HepG2 (cell line): Measurements from ENCODE around the gene PJA2. TPM values are rescaled to one million over a fixed set of nuclear protein-coding genes. Genes with fewer than 3 reads are reported as not detected.

Experiments used
- AGO2 ChIP-seq: fragments of 200-400 bp; formaldehyde crosslinking; optimal IDR thresholded peaks from 2 replicates; pipeline ENCODE3; 2017; ENCODE audit warnings: mild to moderate bottlenecking, low read depth, low read length, moderate library complexity
- DPF2 ChIP-seq: sonication (generic); formaldehyde crosslinking; IDR thresholded peaks from 2 replicates; pipeline ENCODE4 v1.4.0; 2020; ENCODE audit warnings: mild to moderate bottlenecking, low read depth, missing genetic modification reagents, borderline replicate concordance
- EEA1 ChIP-seq: sonication (generic); formaldehyde crosslinking; IDR thresholded peaks from 2 replicates; pipeline ENCODE4 v1.5.1; 2020; ENCODE audit warnings: mild to moderate bottlenecking, missing genetic modification reagents, borderline replicate concordance
- HBP1 ChIP-seq: IDR thresholded peaks from 2 replicates; pipeline ENCODE4 v1.6.1; 2016; ENCODE audit warnings: low read depth, control low read depth
- HMG20B ChIP-seq: conservative IDR thresholded peaks from 2 replicates; pipeline ENCODE4 v1.6.1; 2016; ENCODE audit warnings: missing genetic modification reagents, missing compliant biosample characterization
- HOXA9 ChIP-seq: sonication (generic); formaldehyde crosslinking; IDR thresholded peaks from 2 replicates; pipeline ENCODE4 v1.8.1; 2022; ENCODE audit warnings: missing genetic modification reagents, mild to moderate bottlenecking, moderate library complexity, borderline replicate concordance
- MAZ ChIP-seq, 2 experiments: sonication (generic) in 1 of 2; formaldehyde crosslinking in 1 of 2; IDR thresholded peaks; 2 replicates each; pipeline versions ENCODE4 v1.5.0 to v1.6.1; 2012 to 2020; ENCODE audit warnings: low read depth in 2 of 2, mild to moderate bottlenecking in 2 of 2, borderline replicate concordance in 1 of 2, improper control_type of control experiment in 1 of 2, low read length in 1 of 2, missing genetic modification reagents in 1 of 2, moderate library complexity in 1 of 2
- MEIS2 ChIP-seq: sonication (generic); formaldehyde crosslinking; IDR thresholded peaks from 2 replicates; pipeline ENCODE4 v1.9.0; 2021; ENCODE audit warnings: mild to moderate bottlenecking, missing genetic modification reagents
- MIER2 ChIP-seq: IDR thresholded peaks from 2 replicates; pipeline ENCODE4 v1.6.1; 2016; ENCODE audit warnings: missing biosample characterization, missing genetic modification reagents
- NFE2L1 ChIP-seq: sonication (generic); formaldehyde crosslinking; IDR thresholded peaks from 2 replicates; pipeline ENCODE4 v1.4.0; 2020; ENCODE audit warnings: missing genetic modification reagents, mild to moderate bottlenecking, borderline replicate concordance
- SRSF4 ChIP-seq: fragments of 200-400 bp; formaldehyde crosslinking; IDR thresholded peaks from one replicate; pipeline ENCODE4 v1.6.1; 2018; ENCODE audit warnings: mild to moderate bottlenecking, low read depth, low read length, moderate library complexity; ENCODE audit not compliant: poor library complexity, severe bottlenecking
- TCF7 ChIP-seq: sonication (generic); IDR thresholded peaks from 2 replicates; pipeline ENCODE4 v1.6.1; 2016; ENCODE audit warnings: antibody characterized with exemption, low read depth
- ZBED4 ChIP-seq: sonication (generic); formaldehyde crosslinking; IDR thresholded peaks from 2 replicates; pipeline ENCODE4 v1.4.0; 2020; ENCODE audit warnings: missing genetic modification reagents, borderline replicate concordance
- ZBTB42 ChIP-seq: sonication (generic); formaldehyde crosslinking; IDR thresholded peaks from 2 replicates; pipeline ENCODE4 v1.5.0; 2020; ENCODE audit warnings: mild to moderate bottlenecking, missing genetic modification reagents
- ZBTB8A ChIP-seq: sonication (generic); formaldehyde crosslinking; IDR thresholded peaks from 2 replicates; pipeline ENCODE4 v1.4.0; 2020; ENCODE audit warnings: mild to moderate bottlenecking, low read depth, missing genetic modification reagents, borderline replicate concordance
- ZFP36L1 ChIP-seq: sonication (generic); formaldehyde crosslinking; IDR thresholded peaks from 2 replicates; pipeline ENCODE4 v1.8.0; 2022; ENCODE audit warnings: mild to moderate bottlenecking, missing genetic modification reagents, moderate library complexity
- ZFP90 ChIP-seq: sonication (generic); formaldehyde crosslinking; IDR thresholded peaks from 2 replicates; pipeline ENCODE4 v1.8.0; 2022; ENCODE audit warnings: missing genetic modification reagents, mild to moderate bottlenecking, inconsistent platforms, borderline replicate concordance
- ZFP91 ChIP-seq: sonication (generic); formaldehyde crosslinking; IDR thresholded peaks from 2 replicates; pipeline ENCODE4 v1.9.0; 2022; ENCODE audit warnings: missing genetic modification reagents, mild to moderate bottlenecking, borderline replicate concordance
- ZFYVE20 ChIP-seq: sonication (generic); formaldehyde crosslinking; IDR thresholded peaks from 2 replicates; pipeline ENCODE4 v1.8.0; 2023; ENCODE audit warnings: low read depth, mild to moderate bottlenecking, moderate library complexity, missing genetic modification reagents, borderline replicate concordance
- ZNF101 ChIP-seq: sonication (generic); formaldehyde crosslinking; IDR thresholded peaks from 2 replicates; pipeline ENCODE4 v1.4.0; 2020; ENCODE audit warnings: mild to moderate bottlenecking, low read depth, missing genetic modification reagents, borderline replicate concordance
- ZNF121 ChIP-seq: sonication (generic); formaldehyde crosslinking; IDR thresholded peaks from 2 replicates; pipeline ENCODE4 v1.5.0; 2020; ENCODE audit warnings: mild to moderate bottlenecking, missing genetic modification reagents
- polyA plus RNA-seq, 8 experiments: library from polyadenylated mRNA; depleted of rRNA in 3 of 8; stranded (reverse) in 7 of 8; unstranded in 1 of 8; fragments of >200 nt; fragmentation: Illumina TruSeq in 4 of 8; extraction: Trizol in 4 of 8; gene quantifications; 2 replicates each; pipeline versions ENCODE4 v1.2.1 to v1.2.3, GENCODE V29; 2011 to 2016; ENCODE audit warnings: low read depth in 4 of 8, missing spikeins in 1 of 8, mixed read lengths in 1 of 8; ENCODE audit not compliant: insufficient read depth in 1 of 8
- total RNA-seq, 5 experiments: library from RNA; depleted of rRNA; stranded (reverse); fragments of >200 nt; fragmentation: Illumina TruSeq; extraction: Trizol; gene quantifications; 2 replicates each; pipeline ENCODE4 v1.2.3, GENCODE V29; 2016; ENCODE audit warnings: low read depth in 1 of 5

PJA2 gene
- total and polyA plus RNA-seq, 2 of the 13 experiments (the other 11 are each of a cell fraction or from before 2014, with no cell fraction given) = 39.4 to 41.4 TPM

- TF ChIP-seq ZBTB8A (CRISPR knock-in tag) (no peak), ZFYVE20 (no peak), NFE2L1 (CRISPR knock-in tag) (no peak), MEIS2 (CRISPR knock-in tag) (no peak), AGO2 (no peak), DPF2 (no peak), ZBED4 (CRISPR knock-in tag) (no peak), ZFP36L1 (no peak), HMG20B (CRISPR knock-in tag) (no peak), ZFP91 (CRISPR knock-in tag) (peak; percentile 38; the same call in 1 of the 2 replicates), ZNF101 (CRISPR knock-in tag) (0 out of 2 replicates have a peak, but pooled peaks have one; percentile 4), MAZ (IDR thresholded peaks at IDR 0.05; ENCODE audit: borderline replicate concordance, low read depth, low read length) (peak; percentile 84; the same call in 1 of the 2 replicates), MAZ (CRISPR knock-in tag; IDR thresholded peaks at IDR 0.05; ENCODE audit: low read depth) (peak; percentile 35; the same call in 1 of the 2 replicates), HBP1 (no peak), HOXA9 (CRISPR knock-in tag) (no peak), TCF7 (no peak), EEA1 (CRISPR knock-in tag) (no peak), ZBTB42 (no peak), ZFP90 (CRISPR knock-in tag) (no peak), MIER2 (CRISPR knock-in tag) (no peak), SRSF4 (no peak), ZNF121 (CRISPR knock-in tag) (no peak)
Measured at GRCh38 chr5:109409844-109410388, at the start of gene PJA2 (continued).
